ENCODE measurements around the gene CCDC7.
"Not testable (repeated sequence)": the region's sequence is repeated elsewhere in the genome, so short reads cannot be mapped to it uniquely, and the experiment has no call there.

Gene CCDC7

DNA sequence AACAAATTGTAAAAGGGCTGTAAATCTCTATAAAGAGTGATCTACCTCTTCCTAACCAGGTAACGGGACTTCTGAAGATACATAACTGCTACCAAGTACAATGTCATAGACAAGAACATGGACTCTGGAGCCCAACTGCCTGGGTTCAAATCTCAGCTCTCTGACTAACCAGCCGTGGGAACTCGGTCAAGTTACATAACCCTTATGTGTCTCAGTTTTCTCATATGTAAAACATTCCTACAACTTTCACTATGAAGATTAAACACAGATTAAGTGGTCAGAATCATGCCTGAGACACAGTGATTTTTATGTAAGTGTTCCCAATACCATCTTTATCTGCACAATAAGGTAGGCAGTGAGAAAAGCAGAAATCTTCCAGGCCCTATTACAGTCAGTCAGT, 459.5 kb downstream of the CCDC7 start:
- Histone ChIP-seq H4K20me1 (ENCODE audit: insufficient read depth, low read length) (no peaks in the 10 kb centered on the region), H2AFZ (ENCODE audit: low read depth, low read length) (no peak overlapping the region), H3K4me1 (ENCODE audit: insufficient read depth, low read length) (no peaks in the 10 kb centered on the region), H3K27me3 (ENCODE audit: insufficient read depth, low read length, poor library complexity) (no peaks in the 10 kb centered on the region), H3K27ac (ENCODE audit: low read length) (no peak overlapping the region), H3K9ac (ENCODE audit: low read depth, low read length) (no peak overlapping the region), H3K9me3 (ENCODE audit: insufficient read depth, low read length, severe bottlenecking) (no peaks in the 10 kb centered on the region), H3K36me3 (ENCODE audit: insufficient read depth, low read length) (peaks cover 63% of the 10 kb centered on the region), H3K79me2 (ENCODE audit: insufficient read depth, low read length) (no peaks in the 10 kb centered on the region), H3K4me3 (ENCODE audit: low read depth in 1 of 2, low read length in 2 of 2) (no peak overlapping the region), H3K4me2 (ENCODE audit: insufficient read depth, low read length) (no peak overlapping the region)
- DNase-seq, result no peak
- ATAC-seq (ENCODE audit: insufficient read depth, low read depth), result no peak
- TF ChIP-seq EZH2 (IDR thresholded peaks at IDR 0.05; ENCODE audit: borderline replicate concordance, low read depth, low read length, severe bottlenecking), result no peak
- TF ChIP-seq, protein P1, sequence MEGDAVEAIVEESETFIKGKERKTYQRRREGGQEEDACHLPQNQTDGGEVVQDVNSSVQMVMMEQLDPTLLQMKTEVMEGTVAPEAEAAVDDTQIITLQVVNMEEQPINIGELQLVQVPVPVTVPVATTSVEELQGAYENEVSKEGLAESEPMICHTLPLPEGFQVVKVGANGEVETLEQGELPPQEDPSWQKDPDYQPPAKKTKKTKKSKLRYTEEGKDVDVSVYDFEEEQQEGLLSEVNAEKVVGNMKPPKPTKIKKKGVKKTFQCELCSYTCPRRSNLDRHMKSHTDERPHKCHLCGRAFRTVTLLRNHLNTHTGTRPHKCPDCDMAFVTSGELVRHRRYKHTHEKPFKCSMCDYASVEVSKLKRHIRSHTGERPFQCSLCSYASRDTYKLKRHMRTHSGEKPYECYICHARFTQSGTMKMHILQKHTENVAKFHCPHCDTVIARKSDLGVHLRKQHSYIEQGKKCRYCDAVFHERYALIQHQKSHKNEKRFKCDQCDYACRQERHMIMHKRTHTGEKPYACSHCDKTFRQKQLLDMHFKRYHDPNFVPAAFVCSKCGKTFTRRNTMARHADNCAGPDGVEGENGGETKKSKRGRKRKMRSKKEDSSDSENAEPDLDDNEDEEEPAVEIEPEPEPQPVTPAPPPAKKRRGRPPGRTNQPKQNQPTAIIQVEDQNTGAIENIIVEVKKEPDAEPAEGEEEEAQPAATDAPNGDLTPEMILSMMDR (IDR thresholded peaks at IDR 0.05; ENCODE audit: borderline replicate concordance, extremely low read depth, low read length, poor library complexity, severe bottlenecking), result no peak

DNA sequence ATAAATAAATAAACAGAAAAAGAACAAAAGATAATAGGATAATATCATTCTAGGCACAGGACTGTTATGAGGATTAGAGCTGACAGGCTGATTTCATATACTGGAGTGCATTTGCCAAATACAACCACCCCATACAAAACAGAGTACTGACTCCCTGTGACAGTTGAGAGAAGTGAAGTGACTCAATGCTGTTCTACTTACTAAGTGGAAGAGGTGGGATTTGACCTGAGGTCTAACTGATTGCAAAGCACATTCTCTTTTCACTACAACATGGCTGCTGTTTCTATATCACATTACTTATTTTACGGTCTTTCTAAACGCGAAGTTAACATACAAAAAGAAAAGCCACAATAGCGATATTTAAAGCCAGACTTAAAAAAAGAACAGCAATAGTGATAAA, 460.7 kb downstream of the CCDC7 start:
- H3K79me2 ChIP-seq (ENCODE audit: insufficient read depth, low read length), result no peaks in the 10 kb centered on the region
- no peak overlapping the region for H3K4me2 ChIP-seq (ENCODE audit: insufficient read depth, low read length)
- DNase-seq, result no peak
- H2AFZ ChIP-seq (ENCODE audit: low read depth, low read length), result no peak overlapping the region
- no peaks in the 10 kb centered on the region for H3K27me3 ChIP-seq (ENCODE audit: insufficient read depth, low read length, poor library complexity)
- ATAC-seq (ENCODE audit: insufficient read depth, low read depth), result no peak
- TF ChIP-seq, protein P1 (IDR thresholded peaks at IDR 0.05; ENCODE audit: borderline replicate concordance, extremely low read depth, low read length, poor library complexity, severe bottlenecking), result no peak
- TF ChIP-seq EZH2 (IDR thresholded peaks at IDR 0.05; ENCODE audit: borderline replicate concordance, low read depth, low read length, severe bottlenecking), result no peak
- no peaks in the 10 kb centered on the region for H3K9me3 ChIP-seq (ENCODE audit: insufficient read depth, low read length, severe bottlenecking)
- H3K4me3 ChIP-seq (ENCODE audit: low read depth in 1 of 2, low read length in 2 of 2), result no peak overlapping the region
- no peaks in the 10 kb centered on the region for H4K20me1 ChIP-seq (ENCODE audit: insufficient read depth, low read length)
- no peaks in the 10 kb centered on the region for H3K4me1 ChIP-seq (ENCODE audit: insufficient read depth, low read length)
- peaks cover 74% of the 10 kb centered on the region for H3K36me3 ChIP-seq (ENCODE audit: insufficient read depth, low read length)
- no peak overlapping the region for H3K9ac ChIP-seq (ENCODE audit: low read depth, low read length)
- H3K27ac ChIP-seq (ENCODE audit: low read length), result no peak overlapping the region

- no peaks in the 10 kb centered on the region for H4K20me1 ChIP-seq (ENCODE audit: insufficient read depth, low read length)
- H3K79me2 ChIP-seq (ENCODE audit: insufficient read depth, low read length), result no peaks in the 10 kb centered on the region
- DNase-seq (no peak), ATAC-seq (ENCODE audit: insufficient read depth, low read depth) (no peak)
- H3K9me3 ChIP-seq (ENCODE audit: insufficient read depth, low read length, severe bottlenecking), result no peaks in the 10 kb centered on the region
- H3K9ac ChIP-seq (ENCODE audit: low read depth, low read length), result no peak overlapping the region
- no peaks in the 10 kb centered on the region for H3K4me1 ChIP-seq (ENCODE audit: insufficient read depth, low read length)
- no peak overlapping the region for H2AFZ ChIP-seq (ENCODE audit: low read depth, low read length)
- H3K27me3 ChIP-seq (ENCODE audit: insufficient read depth, low read length, poor library complexity), result no peaks in the 10 kb centered on the region
- TF ChIP-seq, protein P1 (IDR thresholded peaks at IDR 0.05; ENCODE audit: borderline replicate concordance, extremely low read depth, low read length, poor library complexity, severe bottlenecking), result no peak
- TF ChIP-seq EZH2 (IDR thresholded peaks at IDR 0.05; ENCODE audit: borderline replicate concordance, low read depth, low read length, severe bottlenecking), result no peak
- no peak overlapping the region for H3K27ac ChIP-seq (ENCODE audit: low read length)
- H3K4me3 ChIP-seq (ENCODE audit: low read depth in 1 of 2, low read length in 2 of 2), result no peak overlapping the region
- H3K36me3 ChIP-seq (ENCODE audit: insufficient read depth, low read length), result peaks cover 76% of the 10 kb centered on the region
- H3K4me2 ChIP-seq (ENCODE audit: insufficient read depth, low read length), result no peak overlapping the region
Measured at GRCh38 chr10:32909456-32909855, 463.5 kb downstream of the CCDC7 start.

- not testable (repeated sequence) for ATAC-seq (ENCODE audit: insufficient read depth, low read depth); H3K27ac ChIP-seq (ENCODE audit: low read length); H3K79me2 ChIP-seq (ENCODE audit: insufficient read depth, low read length)
Measured at GRCh38 chr10:32909970-32910369, 464.0 kb downstream of the CCDC7 start.

More at GRCh38 chr10:32909970-32910369, 464.0 kb downstream of the CCDC7 start:
- H3K4me2 ChIP-seq (ENCODE audit: insufficient read depth, low read length); H3K4me3 ChIP-seq (ENCODE audit: low read depth in 1 of 2, low read length in 2 of 2); H3K4me1 ChIP-seq (ENCODE audit: insufficient read depth, low read length); H3K9me3 ChIP-seq (ENCODE audit: insufficient read depth, low read length, severe bottlenecking); H2AFZ ChIP-seq (ENCODE audit: low read depth, low read length); H3K27me3 ChIP-seq (ENCODE audit: insufficient read depth, low read length, poor library complexity); H4K20me1 ChIP-seq (ENCODE audit: insufficient read depth, low read length); DNase-seq; H3K9ac ChIP-seq (ENCODE audit: low read depth, low read length): not testable (repeated sequence)
- H3K36me3 ChIP-seq (ENCODE audit: insufficient read depth, low read length), result peaks cover 73% of the 10 kb centered on the region
